ENCODE data around the gene ST6GALNAC5. TPM values are rescaled to one million over a fixed set of nuclear protein-coding genes. Genes with fewer than 3 reads are reported as not detected.

The ST6GALNAC5 gene
- total RNA-seq, 1 experiment from 2014 or later, result 2.0 TPM

DNA sequence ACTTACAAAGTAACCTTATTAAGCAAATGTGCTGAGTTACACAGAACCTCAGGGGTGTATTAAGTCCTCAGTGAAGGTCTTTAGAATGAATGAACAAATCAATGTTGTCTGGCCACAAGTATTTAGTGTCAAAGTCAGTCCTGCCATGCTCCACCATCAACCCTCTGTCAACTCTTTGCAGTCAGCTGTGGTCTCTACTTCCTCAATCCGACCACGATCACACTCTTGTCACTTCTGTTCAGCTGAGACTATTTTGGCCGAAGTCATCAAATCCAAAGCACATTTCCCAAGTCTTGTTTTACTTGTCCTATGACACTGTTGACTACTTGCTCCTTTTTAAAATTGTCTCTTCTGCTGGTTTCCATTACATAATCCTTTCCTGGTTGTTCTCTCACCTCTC is 173.5 kb downstream of the ST6GALNAC5 start:
- no peak for DNase-seq
- no peaks in the 10 kb centered on the region for H3K36me3 Mint-ChIP-seq (ENCODE audit: insufficient read depth, unreplicated experiment)
- intact Hi-C loops (cut with micrococcal nuclease; ENCODE audit: unreplicated experiment), result no loop called here
- H3K9me3 Mint-ChIP-seq (ENCODE audit: low read depth, unreplicated experiment), result peaks cover 3% of the 10 kb centered on the region
- no peak overlapping the region for H3K27ac Mint-ChIP-seq (ENCODE audit: unreplicated experiment)
- H3K27me3 Mint-ChIP-seq (ENCODE audit: unreplicated experiment), result no peaks in the 10 kb centered on the region
- CTCF ChIA-PET, result interaction anchor here (0.6 kb wide), 1 partner anchor 1893 kb away, joined by 3 read pairs; no protein-coding TSS in a partner anchor
- H3K4me3 Mint-ChIP-seq (ENCODE audit: low read depth, unreplicated experiment), result no peak overlapping the region
- BruUV-seq (replicated peaks), result no TSS peak
- TF ChIP-seq, protein P1, sequence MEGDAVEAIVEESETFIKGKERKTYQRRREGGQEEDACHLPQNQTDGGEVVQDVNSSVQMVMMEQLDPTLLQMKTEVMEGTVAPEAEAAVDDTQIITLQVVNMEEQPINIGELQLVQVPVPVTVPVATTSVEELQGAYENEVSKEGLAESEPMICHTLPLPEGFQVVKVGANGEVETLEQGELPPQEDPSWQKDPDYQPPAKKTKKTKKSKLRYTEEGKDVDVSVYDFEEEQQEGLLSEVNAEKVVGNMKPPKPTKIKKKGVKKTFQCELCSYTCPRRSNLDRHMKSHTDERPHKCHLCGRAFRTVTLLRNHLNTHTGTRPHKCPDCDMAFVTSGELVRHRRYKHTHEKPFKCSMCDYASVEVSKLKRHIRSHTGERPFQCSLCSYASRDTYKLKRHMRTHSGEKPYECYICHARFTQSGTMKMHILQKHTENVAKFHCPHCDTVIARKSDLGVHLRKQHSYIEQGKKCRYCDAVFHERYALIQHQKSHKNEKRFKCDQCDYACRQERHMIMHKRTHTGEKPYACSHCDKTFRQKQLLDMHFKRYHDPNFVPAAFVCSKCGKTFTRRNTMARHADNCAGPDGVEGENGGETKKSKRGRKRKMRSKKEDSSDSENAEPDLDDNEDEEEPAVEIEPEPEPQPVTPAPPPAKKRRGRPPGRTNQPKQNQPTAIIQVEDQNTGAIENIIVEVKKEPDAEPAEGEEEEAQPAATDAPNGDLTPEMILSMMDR (IDR thresholded peaks at IDR 0.05; ENCODE audit: unreplicated experiment), result no peak
- peaks cover 20% of the 10 kb centered on the region for H3K4me1 Mint-ChIP-seq (ENCODE audit: low read depth, unreplicated experiment)

DNA sequence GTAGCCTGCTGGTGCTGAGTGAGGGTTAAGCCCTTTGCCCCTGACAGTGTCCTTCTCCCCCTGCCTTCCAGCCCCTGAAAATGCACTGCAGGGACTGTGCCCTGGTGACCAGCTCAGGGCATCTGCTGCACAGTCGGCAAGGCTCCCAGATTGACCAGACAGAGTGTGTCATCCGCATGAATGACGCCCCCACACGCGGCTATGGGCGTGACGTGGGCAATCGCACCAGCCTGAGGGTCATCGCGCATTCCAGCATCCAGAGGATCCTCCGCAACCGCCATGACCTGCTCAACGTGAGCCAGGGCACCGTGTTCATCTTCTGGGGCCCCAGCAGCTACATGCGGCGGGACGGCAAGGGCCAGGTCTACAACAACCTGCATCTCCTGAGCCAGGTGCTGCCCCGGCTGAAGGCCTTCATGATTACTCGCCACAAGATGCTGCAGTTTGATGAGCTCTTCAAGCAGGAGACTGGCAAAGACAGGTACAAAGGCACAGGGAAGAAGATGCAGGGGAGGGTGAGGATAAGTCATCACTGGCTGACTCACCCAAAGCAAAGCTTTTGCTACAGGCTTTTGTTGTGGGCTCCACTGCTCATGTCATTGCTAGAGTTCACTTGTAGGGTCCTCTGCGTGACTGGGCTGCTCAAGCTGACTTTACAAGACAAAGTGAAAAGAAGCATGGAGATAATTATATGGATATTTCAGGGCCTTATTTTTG is 177.0 kb downstream of the ST6GALNAC5 start:
- no TSS peak for BruUV-seq (replicated peaks)
- Mint-ChIP-seq H3K9me3 (ENCODE audit: low read depth, unreplicated experiment) (no peaks in the 10 kb centered on the region), H3K4me1 (ENCODE audit: low read depth, unreplicated experiment) (peaks cover 16% of the 10 kb centered on the region), H3K4me3 (ENCODE audit: low read depth, unreplicated experiment) (no peak overlapping the region), H3K36me3 (ENCODE audit: insufficient read depth, unreplicated experiment) (no peaks in the 10 kb centered on the region), H3K27ac (ENCODE audit: unreplicated experiment) (no peak overlapping the region), H3K27me3 (ENCODE audit: unreplicated experiment) (no peaks in the 10 kb centered on the region)
- CTCF ChIA-PET, result interaction anchor here (0.6 kb wide), 1 partner anchor 29 kb away, joined by 3 read pairs; no protein-coding TSS in a partner anchor
- no peak for DNase-seq
- intact Hi-C loops (cut with micrococcal nuclease; ENCODE audit: unreplicated experiment), result no loop called here
- TF ChIP-seq, protein P1 (IDR thresholded peaks at IDR 0.05; ENCODE audit: unreplicated experiment), result no peak

DNA sequence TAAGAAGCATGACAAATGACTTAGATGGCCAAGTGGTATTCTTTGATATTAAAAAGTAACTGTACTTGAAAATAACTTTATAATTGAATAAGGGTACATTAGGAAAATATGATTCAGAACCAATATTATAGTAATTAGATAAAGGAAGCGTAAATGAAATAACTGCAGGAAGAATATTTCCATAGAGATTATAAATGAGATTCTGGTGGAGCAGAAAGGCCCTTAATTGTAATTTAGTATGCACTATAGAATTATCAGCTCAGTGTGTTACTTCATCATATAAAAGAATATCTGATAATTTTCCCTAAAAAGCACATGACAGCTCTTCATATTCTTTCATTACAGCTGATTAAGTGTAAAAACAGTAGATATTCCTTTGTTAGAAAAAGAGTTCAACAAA is 180.3 kb downstream of the ST6GALNAC5 start:
- BruUV-seq (replicated peaks), result no TSS peak
- no peak for DNase-seq
- Mint-ChIP-seq H3K27me3 (ENCODE audit: unreplicated experiment) (no peaks in the 10 kb centered on the region), H3K36me3 (ENCODE audit: insufficient read depth, unreplicated experiment) (no peaks in the 10 kb centered on the region), H3K4me3 (ENCODE audit: low read depth, unreplicated experiment) (no peak overlapping the region), H3K27ac (ENCODE audit: unreplicated experiment) (no peak overlapping the region), H3K9me3 (ENCODE audit: low read depth, unreplicated experiment) (no peaks in the 10 kb centered on the region), H3K4me1 (ENCODE audit: low read depth, unreplicated experiment) (no peaks in the 10 kb centered on the region)
- CTCF ChIA-PET, result no interaction called here
- TF ChIP-seq, protein P1 (IDR thresholded peaks at IDR 0.05; ENCODE audit: unreplicated experiment), result no peak
- intact Hi-C loops (cut with micrococcal nuclease; ENCODE audit: unreplicated experiment), result no loop called here

DNA sequence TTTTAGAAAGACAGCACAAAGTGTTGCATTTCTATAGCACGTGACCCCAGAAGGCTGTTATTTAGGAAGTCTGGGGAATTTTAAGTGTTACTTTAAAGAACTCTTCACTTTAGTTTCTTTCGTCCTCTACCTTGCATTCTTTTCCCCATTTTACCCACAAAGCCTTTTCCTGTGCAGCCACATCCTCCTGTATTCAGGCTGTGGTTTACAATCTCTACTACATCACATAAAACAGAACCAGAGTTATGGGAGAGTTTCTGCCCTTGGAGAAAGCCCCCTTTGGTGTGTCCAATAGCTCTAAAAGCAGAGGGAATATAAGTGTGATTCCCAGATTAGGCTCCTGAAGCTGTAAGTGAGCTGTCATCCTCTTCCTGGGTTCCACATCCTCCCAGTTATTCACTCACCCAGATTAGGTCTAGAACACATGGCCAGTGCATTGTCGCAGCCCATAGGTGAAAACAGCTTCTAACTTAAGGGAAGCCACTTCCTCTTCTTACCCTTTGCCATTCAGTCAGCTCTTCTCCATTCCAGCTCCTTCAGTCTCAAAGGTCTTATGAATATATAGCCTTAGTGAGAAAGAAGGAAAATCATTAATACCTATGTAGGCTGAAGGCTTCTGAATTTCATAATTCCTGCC is 180.8 kb downstream of the ST6GALNAC5 start:
- intact Hi-C loops (cut with micrococcal nuclease; ENCODE audit: unreplicated experiment), result no loop called here
- H3K4me1 Mint-ChIP-seq (ENCODE audit: low read depth, unreplicated experiment), result no peaks in the 10 kb centered on the region
- H3K27me3 Mint-ChIP-seq (ENCODE audit: unreplicated experiment), result no peaks in the 10 kb centered on the region
- BruUV-seq (replicated peaks), result no TSS peak
- no peaks in the 10 kb centered on the region for H3K9me3 Mint-ChIP-seq (ENCODE audit: low read depth, unreplicated experiment)
- no peak overlapping the region for H3K4me3 Mint-ChIP-seq (ENCODE audit: low read depth, unreplicated experiment)
- CTCF ChIA-PET, result interaction anchor here (0.8 kb wide), 1 partner anchor 36 kb away, joined by 3 read pairs; no protein-coding TSS in a partner anchor
- H3K36me3 Mint-ChIP-seq (ENCODE audit: insufficient read depth, unreplicated experiment), result no peaks in the 10 kb centered on the region
- TF ChIP-seq, protein P1 (IDR thresholded peaks at IDR 0.05; ENCODE audit: unreplicated experiment), result no peak
- no peak for DNase-seq
- H3K27ac Mint-ChIP-seq (ENCODE audit: unreplicated experiment), result no peak overlapping the region
